ENCODE measurements around the gene RANBP9. TPM values are rescaled to one million over a fixed set of nuclear protein-coding genes. Genes with fewer than 3 reads are reported as not detected.
A peak's percentile ranks its signal among the peaks of the same experiment; 100 is the strongest.

The RANBP9 gene
- total and polyA plus RNA-seq, 2 donors (not counting 3 experiments of a cell fraction or from before 2014, with no cell fraction given), result 15.1 to 40.2 TPM

- ChIA-PET POLR2A (no interaction called here), CTCF (interaction anchor here (1.0 to 5.0 kb wide), 5 partner anchors 9 to 93 kb away, joined by 3 to 33 read pairs (median 9); partner anchors contain the start of gene NOL7)
- DNase-seq (ENCODE audit: low read depth, low spot score), result peak; percentile 61
- H2AFZ ChIP-seq (ENCODE audit: low read depth, low read length), result no peak overlapping the region
- peaks cover 69% of the 10 kb centered on the region for H3K79me2 ChIP-seq (ENCODE audit: control insufficient read depth, insufficient read depth, low read length)
- H3K27me3 ChIP-seq (ENCODE audit: control insufficient read depth in 2 of 2, insufficient read depth in 2 of 2, low read length in 2 of 2), result no peaks in the 10 kb centered on the region
- peak overlapping the region in 2 of 3 experiments; percentile 79 to 99 for H3K4me3 ChIP-seq (replicated peaks in 1 of 3; ENCODE audit: insufficient read depth in 1 of 3, low read depth in 1 of 3, low read length in 3 of 3)
- H3K27ac ChIP-seq (ENCODE audit: insufficient read depth, low read depth, low read length), result no peak overlapping the region
- intact Hi-C loops (cut with micrococcal nuclease) (loop anchor here (2.0 to 5.0 kb wide), 3 partner anchors 30 to 221 kb away; partner anchors contain the start of genes GFOD1 and SIRT5), dilution Hi-C loops (cut with MboI; ENCODE audit: extremely low pct_ligation_motif_present, low sequenced_read_pairs) (no loop called here)
- H3K9me3 ChIP-seq (replicated peaks; ENCODE audit: control insufficient read depth, insufficient read depth, low read length), result no peaks in the 10 kb centered on the region
- no peaks in the 10 kb centered on the region for H4K20me1 ChIP-seq (replicated peaks; ENCODE audit: control insufficient read depth, extremely low read depth, insufficient read depth, low read length)
- peaks cover 29% of the 10 kb centered on the region for H3K4me1 ChIP-seq (ENCODE audit: control insufficient read depth, extremely low read depth, insufficient read depth, low read length)
- no TSS peak for BruUV-seq (replicated peaks)
- peak overlapping the region; percentile 98 for H3K4me2 ChIP-seq (ENCODE audit: insufficient read depth, low read length)
- no peak for TF ChIP-seq GATA2 (IDR thresholded peaks at IDR 0.05; ENCODE audit: insufficient read depth, insufficient read length, low read depth, low read length)
- no peak for TF ChIP-seq POLR2AphosphoS5 (IDR thresholded peaks at IDR 0.05; ENCODE audit: insufficient read depth, low read depth, low read length)
- TF ChIP-seq MYC (IDR thresholded peaks at IDR 0.05; ENCODE audit: low read depth, low read length), result no peak
- no peak for TF ChIP-seq CTCF (IDR thresholded peaks at IDR 0.05; ENCODE audit: extremely low read depth in 1 of 2, insufficient read depth in 1 of 2, low read depth in 1 of 2, low read length in 2 of 2)
- TF ChIP-seq MAX (IDR thresholded peaks at IDR 0.05; ENCODE audit: insufficient read depth, insufficient read length), result no peak
- no peak for TF ChIP-seq FOS (IDR thresholded peaks at IDR 0.05; ENCODE audit: borderline replicate concordance, insufficient read depth, low read length)
- TF ChIP-seq EZH2 (IDR thresholded peaks at IDR 0.05; ENCODE audit: borderline replicate concordance, low read depth, low read length, severe bottlenecking), result no peak
- no peak for TF ChIP-seq JUN (IDR thresholded peaks at IDR 0.05; ENCODE audit: borderline replicate concordance, insufficient read depth, insufficient read length, low read depth)
- no peak for TF ChIP-seq POLR2A (IDR thresholded peaks at IDR 0.05; ENCODE audit: low read depth, low read length)
- FAIRE-seq, result peak; percentile 38
- H3K36me3 ChIP-seq (ENCODE audit: control insufficient read depth in 2 of 2, extremely low read depth in 1 of 2, insufficient read depth in 2 of 2, low read length in 2 of 2), result no peaks in the 10 kb centered on the region
- H3K9ac ChIP-seq (replicated peaks; ENCODE audit: extremely low read depth, insufficient read depth, low read length), result peak overlapping the region; percentile 84
- H3K9me1 ChIP-seq (replicated peaks; ENCODE audit: control insufficient read depth, extremely low read depth, insufficient read depth, low read length), result no peaks in the 10 kb centered on the region
Measured at GRCh38 chr6:13708736-13709135, 2.9 kb downstream of the RANBP9 start.

Data from endothelial cell of umbilical vein (primary cell).